Activated CD8-positive, alpha-beta memory T cell treated with anti-CD3 and anti-CD28 coated beads for 24 hours (primary cell): Measurements from ENCODE around the gene FOSB.

Experiments
- DNase-seq: peaks from one replicate; pipeline ENCODE4 v3.0.0-alpha.2; 2020

The FOSB gene

DNA sequence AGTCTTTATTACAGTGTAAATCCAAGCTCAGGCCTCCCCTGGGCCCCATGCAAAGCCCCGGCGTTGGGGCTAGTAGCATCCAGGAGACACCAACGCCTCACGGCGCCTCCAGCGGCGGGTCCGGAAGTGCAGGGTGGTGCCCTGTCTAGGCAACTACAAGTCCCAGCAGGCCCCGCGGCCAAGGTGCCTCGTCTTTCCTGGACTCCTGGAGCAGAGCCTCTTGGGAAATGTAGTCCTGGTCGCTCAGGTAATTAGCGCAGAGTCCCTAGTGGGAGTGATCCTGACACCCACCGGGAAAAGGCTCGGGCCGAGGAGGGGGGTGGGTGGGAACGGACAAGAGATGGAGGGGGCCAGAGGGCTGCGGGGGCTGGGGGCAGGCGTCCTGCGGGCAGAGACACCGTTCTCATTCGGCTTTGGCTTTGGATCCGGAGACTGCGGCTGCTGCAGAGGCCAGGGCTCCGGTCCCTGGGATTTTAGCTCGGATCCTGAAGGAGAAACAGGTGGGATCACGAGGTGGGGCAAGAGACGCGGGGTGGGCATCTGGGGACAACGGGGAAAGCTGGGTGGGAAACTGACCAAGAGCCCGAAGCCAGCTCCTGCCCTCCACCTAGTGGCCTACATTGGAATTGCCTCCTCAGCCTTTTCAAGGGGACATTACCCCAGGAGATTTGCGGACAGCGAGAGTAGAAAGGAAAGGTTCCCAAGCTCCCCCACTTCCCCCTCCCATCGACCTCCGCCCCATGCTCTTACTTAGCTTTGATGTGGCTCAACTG, 17.7 kb downstream of the FOSB start:
- DNase-seq: peak; percentile 99

GRCh38 chr19:45488708-45489107, 20.9 kb downstream of the FOSB start:
- no peak for DNase-seq

GRCh38 chr19:45489216-45489855, 21.5 kb downstream of the FOSB start:
- no peak for DNase-seq

DNA sequence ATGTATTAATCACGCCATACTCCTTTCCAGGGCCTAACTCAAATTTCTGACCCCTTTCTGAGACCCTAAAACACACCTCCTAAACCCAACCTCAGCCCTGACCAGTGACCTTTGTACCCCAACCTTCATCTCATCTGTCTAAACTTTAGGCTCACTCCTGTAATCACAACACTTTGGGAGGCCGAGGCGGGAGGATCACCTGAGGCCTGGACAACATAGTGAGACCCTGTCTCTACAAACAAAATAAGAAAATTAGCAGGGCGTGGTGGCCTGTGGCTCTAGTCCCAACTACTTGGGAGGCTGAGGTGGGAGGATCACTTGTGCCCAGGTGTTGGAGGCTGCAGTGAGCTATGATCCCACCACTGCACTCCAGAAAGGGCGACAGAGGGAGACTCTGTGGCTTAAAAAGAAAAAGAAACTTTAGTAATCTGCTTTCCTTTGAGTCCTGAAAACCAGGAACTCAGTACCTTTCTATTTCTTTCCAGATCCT, 24.4 kb downstream of the FOSB start:
- no peak for DNase-seq

GRCh38 chr19:45492627-45493470, 25.1 kb downstream of the FOSB start:
- no peak for DNase-seq

- no peak for DNase-seq
Measured at GRCh38 chr19:45494261-45494916, 26.6 kb downstream of the FOSB start.

DNA sequence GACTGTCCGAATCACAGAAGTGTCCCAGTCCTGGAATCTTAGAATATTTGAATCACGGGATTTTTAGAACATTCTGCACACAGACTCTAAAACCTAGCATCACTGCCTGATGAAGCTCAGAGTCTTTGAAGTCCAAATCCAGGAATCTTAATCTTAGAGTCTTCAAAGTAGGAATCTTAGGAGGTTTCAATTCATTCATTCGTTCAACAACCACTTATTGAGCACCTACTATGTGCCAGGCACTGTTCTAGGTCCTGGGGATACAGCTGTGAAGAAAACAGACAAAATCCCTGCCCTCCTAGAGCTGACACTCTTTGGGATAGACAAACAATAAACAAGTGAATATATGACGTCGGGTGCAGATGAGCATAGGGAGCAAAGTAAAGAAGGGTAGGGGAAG, 27.4 kb downstream of the FOSB start:
- DNase-seq: no peak

- peak; percentile 76 for DNase-seq
Measured at GRCh38 chr19:45496349-45496953, 28.7 kb downstream of the FOSB start.

DNA sequence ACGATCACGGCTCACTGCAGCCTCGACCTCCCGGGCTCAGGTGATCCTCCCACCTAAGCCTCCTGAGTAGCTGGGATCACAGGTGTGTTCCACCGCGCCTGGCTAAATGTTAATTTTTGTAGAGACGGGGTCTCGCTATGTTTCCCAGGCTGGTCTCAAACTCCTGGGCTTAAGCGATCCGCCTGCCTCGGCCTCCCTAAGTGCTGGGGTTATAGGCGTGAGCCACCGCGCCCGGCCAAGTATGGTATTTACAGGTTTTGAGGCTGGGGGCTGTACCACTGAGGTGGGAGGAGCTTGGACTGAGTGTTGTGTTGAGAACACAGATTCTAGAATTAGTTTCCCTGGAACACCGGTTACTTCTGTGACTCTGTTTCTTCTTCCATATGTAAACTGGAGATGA, 30.0 kb downstream of the FOSB start:
- no peak for DNase-seq

GRCh38 chr19:45498411-45499195, 30.8 kb downstream of the FOSB start, which contains the start of gene PPM1N:
Gene PPM1N (plus strand): TSS chr19:45498443. CDS start chr19:45498473, 30 bp downstream.
- peak; percentile 88 for DNase-seq

GRCh38 chr19:45499196-45500180, 31.7 kb downstream of the FOSB start:
- peak; percentile 86 for DNase-seq

DNA sequence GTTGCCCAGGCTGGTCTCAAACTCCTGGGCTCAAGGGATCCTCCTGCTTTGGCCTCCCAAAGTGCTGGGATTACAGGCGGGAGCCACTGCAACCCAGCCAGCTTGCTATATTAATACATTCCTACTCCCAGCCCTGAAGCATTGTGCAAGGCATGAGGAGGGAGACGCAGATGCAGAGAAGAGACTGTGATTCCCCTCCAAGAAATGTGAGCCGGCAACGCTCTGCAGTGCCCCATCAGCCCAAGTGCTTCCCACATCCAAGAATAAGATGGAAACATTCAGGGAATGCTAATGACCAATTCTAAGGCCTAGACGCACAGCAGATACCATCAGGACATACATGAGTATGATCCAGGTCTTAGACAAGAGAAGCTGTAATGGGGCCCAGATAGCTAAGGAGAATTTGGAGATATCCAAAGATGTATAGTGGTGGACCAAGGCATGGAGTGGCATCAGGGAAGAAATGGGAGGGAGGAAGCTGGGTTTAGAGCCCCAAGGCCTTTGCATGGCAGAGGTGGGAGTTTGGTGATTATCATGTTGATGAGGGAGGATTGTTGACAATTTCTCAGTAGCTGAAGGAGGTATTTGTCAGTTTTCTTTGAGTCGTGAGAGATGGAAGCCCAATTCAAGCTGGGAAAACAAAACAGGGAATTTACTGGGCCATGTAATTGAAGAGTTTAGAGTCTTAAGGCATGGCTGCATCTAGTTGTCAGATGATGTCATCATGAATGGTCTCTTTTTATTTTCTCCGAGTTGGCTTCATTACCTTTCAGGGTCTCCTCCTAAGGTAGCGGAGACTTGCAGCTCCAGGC, 33.3 kb downstream of the FOSB start:
- no peak for DNase-seq

GRCh38 chr19:45501730-45502014, 33.9 kb downstream of the FOSB start:
- no peak for DNase-seq

DNA sequence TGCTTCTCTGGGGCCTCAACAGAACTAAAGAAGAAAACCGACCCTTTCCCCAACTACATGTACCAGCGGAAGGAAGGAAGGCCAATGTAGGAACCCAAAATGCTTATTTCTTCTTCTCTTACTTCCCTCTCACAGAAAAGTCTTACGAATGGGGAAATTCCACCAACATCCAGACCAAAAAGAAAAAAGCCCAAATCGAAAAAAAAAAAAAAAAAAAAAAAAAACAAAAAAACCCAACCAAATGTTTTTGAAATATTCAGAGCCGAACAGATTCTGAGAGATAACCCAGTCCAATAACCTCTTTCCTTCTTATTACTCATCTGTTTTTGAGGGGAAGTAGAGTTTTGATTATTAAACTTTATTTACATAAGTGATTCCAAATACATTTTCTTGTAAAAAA, 34.3 kb downstream of the FOSB start:
- no peak for DNase-seq

DNA sequence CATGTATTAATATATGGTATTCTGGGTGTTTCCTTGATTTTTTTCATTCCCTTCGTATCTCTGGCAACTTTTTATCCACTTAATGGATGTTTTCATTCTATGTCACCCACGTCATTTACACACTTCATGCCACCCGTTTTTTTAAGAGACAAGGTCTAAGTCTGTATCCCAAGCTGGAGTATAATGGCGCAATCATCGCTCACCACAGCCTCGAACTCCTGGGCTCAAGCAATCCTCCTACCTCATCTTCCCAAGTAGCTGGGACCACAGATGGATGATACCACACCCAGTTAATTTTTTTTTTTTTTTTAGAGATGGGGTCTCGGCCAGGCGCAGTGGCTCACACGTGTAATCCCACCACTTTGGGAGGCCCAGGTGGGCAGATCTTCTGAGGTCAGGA, 36.1 kb downstream of the FOSB start:
- no peak for DNase-seq

GRCh38 chr19:45505151-45505995, 37.6 kb downstream of the FOSB start:
- no peak for DNase-seq

GRCh38 chr19:45505996-45506245, 38.1 kb downstream of the FOSB start:
- DNase-seq: no peak

- DNase-seq: peak; percentile 99
Measured at GRCh38 chr19:45506246-45506988, 38.6 kb downstream of the FOSB start.
